IPS DF 19.7 (cell line): ENCODE results near the gene ASCC2.
"Not testable (repeated sequence)": the region's sequence is repeated elsewhere in the genome, so short reads cannot be mapped to it uniquely, and the experiment has no call there.

Experiments
- DNase-seq: peaks from one replicate; pipeline ENCODE4 v3.0.0-alpha.2; 2013; ENCODE audit warnings: low read depth, low spot score

Gene ASCC2

GRCh38 chr22:29856496-29856895 lies 18.4 kb upstream of the ASCC2 start:
- DNase-seq = no peak

- no peak for DNase-seq
Observed at GRCh38 chr22:29855611-29856181, 17.6 kb upstream of the ASCC2 start.

GRCh38 chr22:29854432-29854831 lies 16.4 kb upstream of the ASCC2 start:
- no peak for DNase-seq

GRCh38 chr22:29848111-29848510 lies 10.0 kb upstream of the ASCC2 start:
- no peak for DNase-seq

GRCh38 chr22:29846290-29846689 lies 8.2 kb upstream of the ASCC2 start:
- no peak for DNase-seq

GRCh38 chr22:29842740-29843139 lies 4.7 kb upstream of the ASCC2 start:
- DNase-seq = no peak

GRCh38 chr22:29842172-29842571 lies 4.1 kb upstream of the ASCC2 start:
- DNase-seq = no peak

GRCh38 chr22:29840498-29840897 lies 2.4 kb upstream of the ASCC2 start:
- no peak for DNase-seq

- DNase-seq = no peak
Observed at GRCh38 chr22:29839039-29839438, 965 bp upstream of the ASCC2 start.

GRCh38 chr22:29838599-29838956 lies 504 bp upstream of the ASCC2 start:
- no peak for DNase-seq

- DNase-seq = not testable (repeated sequence)
Observed at GRCh38 chr22:29836791-29837370, 1.2 kb downstream of the ASCC2 start.

- DNase-seq = no peak
Observed at GRCh38 chr22:29834046-29834445, 4.0 kb downstream of the ASCC2 start.

GRCh38 chr22:29833392-29833965 lies 4.6 kb downstream of the ASCC2 start:
- no peak for DNase-seq

- DNase-seq = no peak
Observed at GRCh38 chr22:29831958-29832357, 6.1 kb downstream of the ASCC2 start.

- no peak for DNase-seq
Observed at GRCh38 chr22:29831186-29831921, 6.7 kb downstream of the ASCC2 start.

- DNase-seq = no peak
Observed at GRCh38 chr22:29830585-29830984, 7.5 kb downstream of the ASCC2 start.

GRCh38 chr22:29827726-29828125 lies 10.3 kb downstream of the ASCC2 start:
- not testable (repeated sequence) for DNase-seq

- no peak for DNase-seq
Observed at GRCh38 chr22:29827091-29827490, 11.0 kb downstream of the ASCC2 start.

GRCh38 chr22:29825578-29825977 lies 12.5 kb downstream of the ASCC2 start:
- no peak for DNase-seq

GRCh38 chr22:29824677-29825076 lies 13.4 kb downstream of the ASCC2 start:
- no peak for DNase-seq

GRCh38 chr22:29821291-29822016 lies 16.6 kb downstream of the ASCC2 start:
- no peak for DNase-seq

- no peak for DNase-seq
Observed at GRCh38 chr22:29820961-29821290, 17.1 kb downstream of the ASCC2 start.
